Activated CD4-positive, alpha-beta T cell treated with anti-CD3 and anti-CD28 coated beads, Interleukin-2, amount 50 U/mL, for 24 hours (primary cell): ENCODE data around the gene SNED1.

Source experiments
- DNase-seq, 2 donors: peaks; one replicate each; pipeline ENCODE4 v3.0.0-alpha.2; 2020; ENCODE audit warnings: low read depth in 1 of 2, low spot score in 1 of 2

SNED1 gene

DNA sequence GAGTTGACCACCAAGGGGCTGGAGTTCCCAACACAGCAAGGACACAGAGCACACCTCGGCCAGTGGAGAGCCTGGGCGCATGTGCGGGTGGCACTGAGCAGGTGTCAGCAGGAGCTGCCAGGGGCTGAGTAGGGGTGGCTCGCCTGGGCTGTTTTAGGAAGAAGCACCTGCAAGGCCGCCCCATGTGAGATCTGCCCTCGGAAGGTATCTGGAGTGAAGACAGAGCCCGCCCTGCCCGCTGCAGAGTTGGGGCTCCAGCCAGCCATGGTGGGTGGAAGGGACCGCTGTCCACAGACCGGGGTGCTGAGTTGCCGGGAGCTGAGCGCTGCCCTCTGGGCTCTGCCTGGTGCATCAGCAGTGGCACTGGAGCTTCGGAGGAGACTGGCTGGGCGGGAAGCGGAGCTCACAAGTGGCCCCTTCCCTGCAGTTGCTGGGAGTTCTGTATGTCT, 68.5 kb downstream of the SNED1 start:
- no peak for DNase-seq

DNA sequence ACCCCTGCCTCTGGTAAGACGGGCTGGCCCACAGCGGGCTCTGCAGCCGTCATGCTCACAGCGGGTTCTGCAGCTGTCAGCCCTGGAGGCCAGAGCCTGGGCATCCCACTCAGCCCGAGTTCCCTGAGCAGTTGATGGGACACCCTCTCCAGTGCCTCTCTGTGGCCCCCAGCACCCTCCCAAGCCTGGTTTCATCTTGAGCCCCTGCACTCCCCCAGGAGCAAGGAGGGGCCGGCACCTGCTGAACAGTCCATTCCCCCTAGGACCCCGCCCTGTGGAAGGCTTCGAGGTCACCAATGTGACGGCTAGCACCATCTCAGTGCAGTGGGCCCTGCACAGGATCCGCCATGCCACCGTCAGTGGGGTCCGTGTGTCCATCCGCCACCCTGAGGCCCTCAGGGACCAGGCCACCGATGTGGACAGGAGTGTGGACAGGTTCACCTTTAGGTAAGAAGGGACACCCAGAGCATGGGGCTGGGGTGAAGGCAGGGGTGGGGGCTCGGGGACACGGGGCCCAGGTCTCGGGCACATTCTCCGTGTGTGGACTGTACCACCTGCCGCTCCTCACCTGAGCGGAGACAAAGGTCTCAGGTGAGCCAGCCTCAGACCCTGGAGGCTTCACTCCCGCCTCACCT, 69.2 kb downstream of the SNED1 start:
- DNase-seq: no peak

DNA sequence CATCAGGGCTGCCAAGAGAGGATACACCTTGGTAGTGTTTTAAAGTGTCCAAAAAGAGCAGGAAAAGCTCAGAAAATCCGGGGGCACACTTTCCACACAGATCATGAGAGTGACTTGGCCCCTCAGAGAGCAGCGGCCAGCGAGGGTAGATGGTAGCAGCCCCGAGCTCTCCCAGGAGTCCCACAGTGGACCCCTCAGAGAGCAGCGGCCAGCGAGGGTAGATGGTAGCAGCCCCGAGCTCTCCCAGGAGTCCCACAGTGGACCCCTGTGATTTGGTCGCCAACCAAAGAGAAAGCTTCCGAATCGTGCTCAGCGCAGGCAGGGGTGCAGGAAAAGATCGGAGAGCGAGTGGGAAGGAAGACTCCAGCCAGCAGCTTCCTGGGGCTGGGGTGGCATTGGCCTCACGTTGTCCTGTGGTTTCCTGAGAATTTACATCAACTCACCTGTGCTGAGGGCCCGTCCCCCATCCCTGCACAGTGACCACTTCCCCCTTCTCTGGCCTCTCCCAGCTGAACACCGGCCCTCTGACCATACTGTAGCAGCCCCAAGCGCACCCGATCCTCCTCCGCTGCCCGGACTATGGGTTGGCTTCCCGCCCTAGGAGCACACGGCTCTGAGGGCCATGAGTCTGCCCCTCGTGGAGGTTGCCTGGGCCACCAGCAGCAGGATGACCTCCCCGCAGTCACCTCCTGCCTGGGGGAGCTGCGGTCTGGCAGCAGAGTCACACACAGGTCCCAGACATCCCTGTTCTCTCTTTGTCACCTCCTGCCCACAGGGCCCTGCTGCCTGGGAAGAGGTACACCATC, 69.9 kb downstream of the SNED1 start:
- no peak for DNase-seq

DNA sequence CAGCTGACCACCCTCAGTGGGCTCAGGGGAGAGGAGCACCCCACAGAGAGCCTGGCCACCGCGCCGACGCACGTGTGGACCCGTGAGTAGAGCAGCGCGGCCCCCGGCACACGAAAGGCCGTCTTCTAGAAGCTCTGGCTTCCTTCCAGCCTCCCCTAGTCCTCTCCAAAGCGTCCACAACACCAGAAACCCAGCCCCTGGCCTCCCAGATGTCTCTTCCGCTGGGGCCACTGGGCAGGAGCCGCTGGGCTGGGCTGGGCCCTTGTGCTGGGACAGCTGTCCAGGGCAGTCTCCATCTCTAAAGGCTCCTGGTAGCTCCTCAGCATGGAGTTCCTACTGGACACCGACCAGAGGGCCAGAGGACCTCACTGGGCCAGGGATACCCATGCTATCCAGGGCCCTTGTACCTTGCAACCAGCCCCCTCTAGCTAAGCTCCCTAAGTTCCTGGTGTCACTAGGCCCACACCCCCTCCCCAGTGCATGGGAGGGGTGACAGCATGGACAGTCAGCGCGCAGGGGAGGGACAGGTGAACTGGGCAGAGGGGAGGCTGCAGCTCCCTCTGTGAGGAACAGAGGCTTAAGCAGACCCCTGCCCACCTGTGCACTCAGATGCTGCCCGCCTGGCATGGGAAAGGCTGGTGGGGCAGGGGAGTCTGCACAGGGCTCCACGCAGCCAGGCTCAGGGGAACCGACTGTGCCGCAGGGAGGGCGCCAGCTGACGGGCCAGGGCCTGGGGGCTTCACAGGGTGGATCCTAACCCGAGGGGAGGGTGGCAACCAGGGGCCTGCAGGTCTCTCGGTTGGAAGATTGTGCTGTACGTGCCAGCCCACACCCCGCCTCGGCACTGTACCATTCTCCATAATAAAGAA, 70.8 kb downstream of the SNED1 start:
- no peak for DNase-seq

DNA sequence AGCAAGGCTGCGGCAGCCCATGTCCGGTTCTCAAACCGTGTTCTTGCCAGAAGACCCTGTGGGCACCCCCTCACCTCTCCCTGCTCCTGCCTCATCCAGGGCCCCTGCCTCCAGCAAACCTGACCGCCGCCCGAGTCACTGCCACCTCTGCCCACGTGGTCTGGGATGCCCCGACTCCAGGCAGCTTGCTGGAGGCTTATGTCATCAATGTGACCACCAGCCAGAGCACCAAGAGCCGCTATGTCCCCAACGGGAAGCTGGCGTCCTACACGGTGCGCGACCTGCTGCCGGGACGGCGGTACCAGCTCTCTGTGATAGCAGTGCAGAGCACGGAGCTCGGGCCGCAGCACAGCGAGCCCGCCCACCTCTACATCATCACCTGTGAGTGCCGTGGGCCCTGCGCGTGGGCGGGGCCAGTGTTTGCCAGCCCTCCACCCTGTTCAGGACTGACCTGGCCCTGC, 71.4 kb downstream of the SNED1 start:
- DNase-seq: no peak

DNA sequence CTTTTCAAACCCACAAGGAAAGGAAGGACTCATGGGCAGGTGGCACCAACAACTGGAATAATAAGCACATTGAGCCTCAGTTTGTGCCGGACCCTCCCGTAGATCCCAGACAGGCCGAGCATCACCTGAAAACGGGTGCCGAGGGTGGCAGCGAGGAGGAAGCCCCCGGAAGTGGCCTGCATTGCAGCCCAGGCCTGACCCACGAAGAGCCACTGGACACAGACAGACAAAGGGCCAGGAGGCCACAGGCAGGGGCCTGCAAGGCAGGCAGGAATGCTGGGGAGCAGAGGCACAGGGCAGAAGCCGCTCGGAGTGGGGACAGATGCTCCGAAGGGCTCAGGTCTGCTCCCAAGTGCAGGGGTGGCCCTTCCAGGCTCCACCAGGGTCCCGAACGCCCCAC, 71.9 kb downstream of the SNED1 start:
- DNase-seq: no peak

DNA sequence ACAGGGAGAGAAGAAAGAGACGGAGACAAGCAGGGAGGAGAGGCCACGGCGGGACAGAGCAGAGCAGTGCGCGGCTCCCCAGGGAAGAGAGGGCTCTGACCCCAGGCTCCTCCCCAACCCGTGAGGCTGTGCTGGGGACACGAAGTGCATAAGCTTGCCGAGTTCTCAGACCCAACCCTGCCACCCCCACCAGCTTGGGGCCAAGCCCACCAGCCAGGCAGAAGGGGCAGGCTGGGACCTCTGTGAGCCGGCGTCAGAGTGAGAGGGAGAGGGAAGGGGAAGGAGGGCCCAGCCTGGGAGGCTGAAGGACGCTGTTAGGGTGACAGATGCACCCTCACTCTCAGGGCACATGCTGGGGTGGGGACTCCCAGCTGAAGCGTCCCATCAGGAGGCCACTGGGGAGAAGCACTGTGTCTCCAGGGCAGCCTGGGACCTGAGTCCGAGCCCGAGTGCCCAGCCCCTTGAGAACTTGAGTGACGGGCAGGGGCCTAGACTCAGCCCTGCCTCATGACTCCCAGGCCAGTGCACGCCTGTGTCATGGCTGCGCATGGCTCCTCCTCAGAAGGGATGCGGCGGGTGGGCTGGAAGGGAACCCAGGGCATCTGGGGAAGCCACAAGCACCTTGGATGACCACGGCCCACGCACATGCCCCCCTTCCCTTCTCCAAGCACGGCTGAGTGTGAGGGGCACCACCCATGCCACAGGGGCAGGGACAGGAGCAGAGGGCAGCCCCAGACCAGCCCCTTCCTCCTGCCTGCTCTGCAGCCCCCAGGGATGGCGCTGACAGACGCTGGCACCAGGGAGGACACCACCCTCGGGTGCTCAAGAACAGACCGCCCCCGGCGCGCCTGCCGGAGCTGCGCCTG, 72.6 kb downstream of the SNED1 start:
- DNase-seq: no peak

DNA sequence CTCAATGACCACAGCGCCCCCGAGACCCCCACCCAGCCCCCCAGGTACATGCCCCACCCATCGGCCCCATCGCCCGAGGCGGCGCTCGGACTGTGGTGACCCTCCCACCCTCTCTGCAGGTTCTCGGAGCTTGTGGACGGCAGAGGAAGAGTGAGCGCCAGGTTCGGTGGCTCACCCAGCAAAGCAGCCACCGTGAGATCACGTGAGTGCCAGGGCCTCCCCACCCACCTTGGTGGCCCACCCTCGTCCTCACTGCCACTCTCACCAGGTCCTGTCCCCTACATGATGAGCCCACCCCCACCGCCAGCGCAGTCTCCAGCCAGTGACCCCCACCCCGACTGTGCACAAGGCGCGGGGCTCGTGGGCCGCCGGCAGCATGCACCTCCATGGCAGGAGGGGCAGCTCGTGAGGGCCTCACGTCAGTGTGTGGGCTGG, 73.3 kb downstream of the SNED1 start:
- DNase-seq: no peak

DNA sequence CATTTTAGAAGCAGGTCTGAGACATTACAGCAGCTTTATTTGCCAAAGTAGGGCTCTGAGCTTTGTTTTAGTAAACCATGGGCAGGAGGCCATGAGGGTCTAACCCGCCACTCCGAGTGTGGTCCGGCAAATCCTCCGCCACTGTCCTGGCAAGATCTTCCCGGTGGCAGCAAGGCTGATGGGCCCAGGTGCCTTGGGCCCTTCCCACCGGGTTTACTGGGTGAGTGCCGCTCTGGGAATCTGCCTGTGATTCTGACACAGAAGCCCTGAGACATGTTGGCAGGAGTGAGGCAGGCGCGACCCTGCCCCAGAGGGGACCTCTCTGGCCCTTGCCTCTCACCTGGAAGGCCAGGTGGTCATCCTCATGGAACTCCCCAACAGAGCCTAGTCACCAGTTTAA, 73.7 kb downstream of the SNED1 start:
- DNase-seq: no peak

DNA sequence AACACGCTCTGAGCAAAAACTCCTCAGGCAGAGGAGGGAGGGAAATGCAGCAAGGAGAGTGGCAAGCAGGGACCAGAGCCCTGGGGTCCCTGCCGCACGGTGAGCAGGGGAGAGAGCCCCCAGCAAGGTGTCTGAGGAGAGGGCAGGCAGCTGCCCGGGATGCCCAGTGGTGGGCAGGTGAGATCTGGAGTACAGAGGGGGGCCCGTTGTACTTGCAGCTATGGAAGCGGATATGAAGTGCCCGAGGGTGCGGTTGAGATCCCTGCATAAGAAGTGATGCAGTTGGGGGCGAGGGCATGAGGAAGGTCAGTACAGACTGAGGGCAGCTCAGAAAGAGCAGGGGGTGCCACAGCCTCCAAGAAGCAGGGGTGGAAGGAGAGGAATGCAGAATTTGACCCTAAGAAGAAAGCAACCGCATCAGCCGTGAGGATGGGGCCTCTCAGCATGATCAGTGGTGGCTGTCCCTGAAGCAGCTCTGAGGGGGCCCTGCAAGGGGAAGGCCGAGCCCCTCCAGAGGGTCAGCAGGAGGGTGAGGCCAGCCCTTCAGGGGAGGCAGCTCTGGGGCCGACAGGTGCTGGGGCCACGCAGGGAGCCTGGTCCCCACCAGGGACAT, 74.2 kb downstream of the SNED1 start:
- no peak for DNase-seq

DNA sequence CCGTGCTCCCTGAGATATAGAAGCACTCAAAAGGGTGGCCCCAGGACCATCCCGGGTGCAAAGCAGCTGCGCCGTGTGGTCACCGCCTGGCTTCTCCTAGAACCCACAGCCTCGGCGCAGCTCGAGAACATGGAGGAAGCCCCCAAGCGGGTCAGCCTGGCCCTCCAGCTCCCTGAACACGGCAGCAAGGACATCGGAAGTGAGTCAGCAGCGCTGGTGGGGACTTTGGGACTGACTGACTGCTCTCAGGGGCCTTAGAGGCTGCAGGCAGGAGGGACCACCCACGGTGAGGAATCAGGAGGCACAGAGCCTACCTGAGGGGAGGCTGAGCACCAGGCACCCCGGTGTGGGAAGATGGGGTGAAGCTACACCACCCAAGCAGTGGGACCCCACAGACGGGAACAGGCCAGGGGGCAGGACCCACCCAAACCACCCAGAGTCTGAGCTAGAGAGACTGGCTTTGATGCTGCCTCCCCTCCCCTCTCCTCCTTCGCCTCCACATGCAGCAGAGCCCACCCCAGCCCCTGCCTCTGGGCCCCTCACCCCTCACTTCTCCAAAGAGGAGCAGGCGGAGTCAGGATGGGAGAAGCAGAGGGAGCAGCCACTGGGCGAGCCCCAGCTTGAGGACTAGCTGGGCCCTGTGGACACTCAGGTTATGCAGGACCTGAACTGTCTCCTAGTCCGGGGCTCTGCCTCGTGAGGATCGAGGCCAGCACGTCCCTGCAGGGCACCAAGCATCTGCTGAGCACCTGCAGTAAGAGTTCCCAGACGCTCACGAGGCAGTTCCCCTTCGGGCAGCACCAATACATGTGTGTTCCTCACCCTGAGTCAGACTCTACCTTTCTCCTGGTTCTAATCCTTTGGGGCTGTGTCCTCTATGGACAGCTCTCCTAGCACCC, 75.0 kb downstream of the SNED1 start:
- DNase-seq: no peak

DNA sequence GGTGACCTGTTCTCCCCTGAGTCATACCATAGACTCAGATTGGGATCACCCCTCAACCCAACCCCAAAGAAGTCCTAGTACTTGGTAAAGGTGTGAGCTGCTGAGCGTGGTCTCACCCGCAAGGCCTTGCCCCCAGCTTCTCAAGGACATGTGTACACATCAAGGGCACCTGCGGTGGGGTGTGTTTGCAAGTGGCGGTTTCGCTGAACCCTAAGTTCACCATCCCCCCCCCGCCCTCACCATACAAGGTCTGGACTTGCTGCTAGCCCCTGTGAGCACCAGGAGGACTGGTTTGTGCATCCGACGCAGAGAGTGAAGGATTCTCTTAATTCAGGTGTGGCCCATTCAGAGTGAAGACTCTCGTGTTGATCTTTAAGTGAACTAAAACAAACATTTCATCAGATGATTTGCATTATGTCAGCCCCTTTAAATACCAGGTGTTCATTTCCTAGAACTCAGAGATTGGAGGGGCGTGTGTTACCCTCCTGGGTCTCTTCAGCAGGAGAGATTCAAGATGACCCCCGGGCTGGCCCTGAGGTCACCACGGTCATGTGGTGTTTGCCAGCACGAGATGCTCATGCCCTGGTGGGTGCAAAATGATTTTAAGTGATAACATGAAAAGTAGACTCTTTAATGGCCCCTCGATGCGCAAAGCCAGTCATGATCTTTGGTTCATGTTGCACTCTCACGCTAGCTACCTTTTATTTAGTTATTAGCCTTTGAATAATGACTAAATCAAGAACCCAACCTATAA, 75.8 kb downstream of the SNED1 start:
- no peak for DNase-seq

DNA sequence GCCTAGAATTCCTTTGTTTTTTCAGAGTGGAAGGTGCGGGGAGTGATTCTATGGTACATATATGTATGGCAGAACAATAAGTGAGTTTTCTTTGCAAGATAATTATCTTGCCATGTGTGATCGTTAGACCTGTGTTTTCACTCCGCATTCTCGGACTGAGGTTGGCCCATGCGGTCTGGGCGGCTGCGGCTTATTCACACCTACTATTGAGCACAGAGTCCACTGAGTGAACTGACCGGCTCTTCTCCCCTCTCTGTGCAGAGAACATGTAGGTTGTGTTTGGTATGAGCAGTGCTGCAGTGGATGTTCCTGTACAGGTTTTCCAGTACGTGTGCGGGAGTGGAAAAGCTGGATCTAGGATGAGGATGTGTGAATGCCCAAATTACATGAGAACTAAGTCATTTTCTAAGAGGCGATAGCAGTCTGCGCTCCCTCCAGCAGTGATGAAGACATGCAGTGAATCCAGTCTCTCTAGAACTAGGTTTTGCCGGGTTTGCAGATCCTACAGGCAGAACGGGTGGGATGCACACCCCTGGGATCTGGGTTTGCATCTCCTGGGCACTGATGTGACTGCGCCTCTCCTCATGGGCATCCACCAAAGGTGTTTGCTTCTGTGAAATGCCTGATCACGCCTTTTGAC, 76.6 kb downstream of the SNED1 start:
- no peak for DNase-seq

DNA sequence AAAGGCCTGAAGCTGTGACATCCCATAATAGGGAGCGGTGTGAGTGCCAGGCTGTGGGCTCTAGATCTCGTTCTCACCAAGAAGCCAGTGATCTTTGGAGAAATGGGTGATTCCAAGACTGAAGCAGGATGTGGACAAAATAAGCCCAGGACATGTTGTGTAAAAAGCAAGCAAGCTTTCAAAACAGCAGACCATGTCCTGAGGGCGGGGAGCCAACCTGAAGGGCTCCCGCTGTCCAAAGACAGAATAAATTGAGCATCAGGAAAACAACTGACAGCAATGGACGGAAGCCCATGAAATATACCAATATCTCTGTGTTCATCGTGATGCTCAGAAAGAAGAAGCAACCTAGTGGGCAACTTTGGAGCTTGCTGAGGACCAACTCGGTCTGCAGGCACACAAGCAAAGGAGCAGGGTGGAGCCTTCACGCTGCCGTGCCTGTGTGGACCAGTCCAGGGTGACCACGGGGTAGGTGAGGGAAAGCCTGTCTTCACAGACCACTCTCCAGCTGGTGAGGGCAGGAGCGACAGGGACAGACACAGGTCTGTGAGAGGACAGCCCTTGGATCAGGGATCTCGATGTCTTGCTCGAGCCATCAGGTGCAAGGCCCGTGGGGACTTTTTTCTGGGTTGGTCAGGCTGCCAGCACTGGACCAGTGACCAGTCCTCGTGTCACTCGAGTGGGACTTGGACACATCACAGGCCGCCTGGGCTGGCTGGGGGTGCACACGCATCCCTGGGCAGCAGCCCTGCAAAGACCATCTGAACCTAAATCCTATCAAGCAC, 82.2 kb downstream of the SNED1 start:
- no peak for DNase-seq

DNA sequence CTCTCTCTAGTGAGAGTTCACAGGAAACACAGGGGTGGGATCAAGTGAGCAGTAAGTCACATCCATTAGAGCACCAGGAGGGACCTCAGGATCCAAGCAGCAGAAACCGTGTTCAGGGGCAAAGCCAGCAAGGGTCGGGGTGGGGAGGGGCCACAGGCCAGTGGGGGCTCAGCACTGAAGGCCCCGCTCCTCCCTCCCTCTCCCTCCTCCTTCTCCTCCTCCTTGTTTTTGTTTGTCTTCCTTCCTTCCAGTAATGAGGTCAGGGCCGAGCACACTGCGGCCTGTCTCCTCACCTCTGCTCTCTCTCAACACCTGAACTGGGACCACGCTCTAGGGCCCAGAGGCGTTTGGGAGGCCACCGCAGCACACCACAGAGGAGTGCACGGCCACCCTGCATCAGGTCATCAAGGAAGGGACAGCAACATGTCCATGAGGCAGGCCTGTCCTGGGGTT, 82.8 kb downstream of the SNED1 start:
- no peak for DNase-seq

DNA sequence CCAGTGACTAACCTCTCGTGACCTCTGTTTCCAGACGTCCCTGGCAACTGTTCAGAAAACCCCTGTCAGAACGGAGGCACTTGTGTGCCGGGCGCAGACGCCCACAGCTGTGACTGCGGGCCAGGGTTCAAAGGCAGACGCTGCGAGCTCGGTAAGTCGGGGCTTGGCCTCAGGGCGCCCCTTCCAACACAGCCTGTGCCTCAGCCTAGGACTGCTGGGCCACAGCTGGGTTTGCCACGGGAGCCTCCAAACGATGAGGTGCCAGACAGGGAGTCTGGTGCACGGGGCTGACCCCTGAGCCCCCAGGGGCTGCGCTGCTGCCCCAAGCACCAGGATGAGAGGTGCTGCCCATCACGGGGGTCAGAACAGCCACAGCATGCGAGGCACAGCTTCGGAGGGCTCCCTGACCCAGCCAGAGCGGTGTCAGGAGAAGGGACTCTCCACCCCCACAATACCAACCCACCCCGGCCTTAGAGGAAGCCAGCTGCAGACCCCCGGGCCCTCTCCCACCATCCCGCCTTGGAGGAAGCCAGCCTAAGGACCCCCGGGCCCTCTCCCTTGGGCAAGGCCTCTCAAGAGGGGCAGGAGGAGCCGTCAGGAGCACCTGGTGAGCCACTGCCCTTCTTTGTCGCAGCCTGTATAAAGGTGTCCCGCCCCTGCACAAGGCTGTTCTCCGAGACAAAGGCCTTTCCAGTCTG, 83.4 kb downstream of the SNED1 start:
- no peak for DNase-seq
